HepG2 (cell line): ENCODE measurements around the gene CPNE5. TPM values are rescaled to one million over a fixed set of nuclear protein-coding genes. Genes with fewer than 3 reads are reported as not detected.

ENCODE experiments used
- ATAC-seq: fragments of 200-7000 bp; cut with Tn5 transposase; 3 replicates; pipeline ENCODE4 v1.9.1; 2020; ENCODE audit warnings: mild to moderate bottlenecking, moderate library complexity
- BruUV-seq: library from RNA; stranded (reverse); fragments of 400-500 nt; replicated peaks from 2 replicates; lab custom pipeline; 2021; lab: Mats Ljungman, UMichigan
- CTCF ChIA-PET: fragments of 300-600 bp; formaldehyde crosslinking; extraction: SDS; loops from one replicate; lab custom pipeline; 2021; ENCODE audit warnings: low total read pairs, inconsistent platforms, low intra/inter-chr PET ratio; lab: Yijun Ruan, JAX
- POLR2A ChIA-PET: fragments of 350-600 bp; sonication (Branson Sonifier 250); formaldehyde crosslinking; loops from one replicate; lab custom pipeline; 2020; ENCODE audit warnings: antibody characterized with exemption, inconsistent platforms; lab: Yijun Ruan, JAX
- DNase-seq: peaks from one replicate; pipeline ENCODE4 v3.0.0-alpha.2; 2015; ENCODE audit warnings: low spot score
- FAIRE-seq: peaks from 3 replicates; lab custom pipeline; 2011; peaks lifted over from hg19 to GRCh38; lab: Jason Lieb, UNC
- H2AFZ ChIP-seq: one replicate; pipeline ENCODE4 v1.6.1; 2011; ENCODE audit warnings: low read length, inconsistent platforms
- H3K27ac ChIP-seq: fragments of 300-600 bp; 3 replicates; pipeline ENCODE4 v1.8.0; 2011; ENCODE audit warnings: mixed run types, mild to moderate bottlenecking, mixed read lengths, low read length, inconsistent platforms; ENCODE audit not compliant: insufficient read depth; ENCODE audit errors: extremely low read length
- H3K27me3 ChIP-seq, 2 experiments: fragments of 200-600 bp in 1 of 2; 2 replicates in 1 of 2; 3 replicates in 1 of 2; pipeline versions ENCODE4 v1.6.0 to v1.8.0; 2011; ENCODE audit warnings: low read length in 2 of 2, mild to moderate bottlenecking in 2 of 2, moderate library complexity in 2 of 2, inconsistent platforms in 1 of 2; ENCODE audit not compliant: insufficient read depth in 2 of 2, control insufficient read depth in 1 of 2
- H3K36me3 ChIP-seq, 2 experiments: fragments of 200-600 bp in 1 of 2; replicated peaks in 1 of 2; 2 replicates in 1 of 2; 3 replicates in 1 of 2; pipeline versions ENCODE4 v1.5.1 to v1.8.0; 2011; ENCODE audit warnings: low read length in 2 of 2, inconsistent platforms in 1 of 2; ENCODE audit not compliant: insufficient read depth in 2 of 2, control insufficient read depth in 1 of 2
- H3K4me1 ChIP-seq: 2 replicates; pipeline ENCODE4 v1.5.1; 2012; ENCODE audit warnings: low read length, inconsistent platforms; ENCODE audit not compliant: insufficient read depth
- H3K4me2 ChIP-seq: 2 replicates; pipeline ENCODE4 v1.6.0; 2011; ENCODE audit warnings: low read depth, low read length, inconsistent platforms
- H3K4me3 ChIP-seq, 3 experiments: fragments of 200-600 bp in 1 of 3; sonication (generic), shearing (Covaris generic) in 1 of 3; replicated peaks in 1 of 3; 2 replicates each; pipeline ENCODE4 v1.5.1; 2011 to 2016; ENCODE audit warnings: low read length in 3 of 3, inconsistent platforms in 2 of 3, low read depth in 2 of 3, mild to moderate bottlenecking in 2 of 3, control low read depth in 1 of 3, mixed read lengths in 1 of 3; ENCODE audit not compliant: insufficient read depth in 1 of 3
- H3K79me2 ChIP-seq: one replicate; pipeline ENCODE4 v1.6.1; 2011; ENCODE audit warnings: low read length, inconsistent platforms; ENCODE audit not compliant: insufficient read depth
- H3K9ac ChIP-seq: 2 replicates; pipeline ENCODE4 v1.6.0; 2011; ENCODE audit warnings: mild to moderate bottlenecking, low read depth, low read length, inconsistent platforms; ENCODE audit not compliant: insufficient read depth
- H3K9me3 ChIP-seq: 2 replicates; pipeline ENCODE4 v1.5.1; 2012; ENCODE audit warnings: mild to moderate bottlenecking, low read length
- H4K20me1 ChIP-seq: 2 replicates; pipeline ENCODE4 v1.6.0; 2011; ENCODE audit warnings: inconsistent platforms, mild to moderate bottlenecking, low read length, moderate library complexity; ENCODE audit not compliant: insufficient read depth
- BCLAF1 ChIP-seq: fragments of 450-650 bp; IDR thresholded peaks from 2 replicates; pipeline ENCODE4 v1.6.1; 2017; ENCODE audit warnings: mild to moderate bottlenecking
- EP300 ChIP-seq, 3 experiments: sonication (generic) in 1 of 3; formaldehyde crosslinking in 1 of 3; IDR thresholded peaks; 2 replicates each; pipeline versions ENCODE4 v1.5.1 to v1.6.1; 2011 to 2020; ENCODE audit warnings: low read depth in 2 of 3, low read length in 2 of 3, borderline replicate concordance in 1 of 3, improper control_type of control experiment in 1 of 3, mild to moderate bottlenecking in 1 of 3, missing genetic modification reagents in 1 of 3, moderate library complexity in 1 of 3
- MXI1 ChIP-seq: IDR thresholded peaks from 3 replicates; pipeline ENCODE4 v1.6.1; 2012; ENCODE audit warnings: low read depth, low read length, inconsistent platforms, borderline replicate concordance
- NFE2L2 ChIP-seq: fragments of 150-350 bp; IDR thresholded peaks from 2 replicates; pipeline ENCODE4 v1.6.1; 2014; ENCODE audit warnings: low read length
- NFIC ChIP-seq: IDR thresholded peaks from 2 replicates; pipeline ENCODE4 v1.6.1; 2012; ENCODE audit warnings: mild to moderate bottlenecking, low read length, inconsistent platforms
- PBX3 ChIP-seq: sonication (generic); formaldehyde crosslinking; IDR thresholded peaks from 2 replicates; pipeline ENCODE4 v1.8.1; 2023; ENCODE audit warnings: missing genetic modification reagents, inconsistent platforms, borderline replicate concordance
- TBL1XR1 ChIP-seq: fragments of 150-350 bp; IDR thresholded peaks from 2 replicates; pipeline ENCODE4 v1.6.1; 2014; ENCODE audit warnings: borderline replicate concordance, low read length; ENCODE audit not compliant: partially characterized antibody
- ZFP36 ChIP-seq: fragments of 150-350 bp; IDR thresholded peaks from 2 replicates; pipeline ENCODE4 v1.6.1; 2018; ENCODE audit warnings: borderline replicate concordance, low read length, low read depth; ENCODE audit not compliant: partially characterized antibody
- ZFP36L1 ChIP-seq: sonication (generic); formaldehyde crosslinking; IDR thresholded peaks from 2 replicates; pipeline ENCODE4 v1.8.0; 2022; ENCODE audit warnings: mild to moderate bottlenecking, missing genetic modification reagents, moderate library complexity
- ZNF432 ChIP-seq: sonication (generic); formaldehyde crosslinking; IDR thresholded peaks from 2 replicates; pipeline ENCODE4 v1.5.0; 2020; ENCODE audit warnings: missing genetic modification reagents, mild to moderate bottlenecking, borderline replicate concordance
- WGBS: methylation state at CpG from one replicate; pipeline ENCODE4 v1.1.6; 2017; ENCODE audit warnings: low lambda C conversion rate; 5-methylcytosine and 5-hydroxymethylcytosine counted together
- in situ Hi-C: cut with HindIII; loops from 2 replicates; pipeline ENCODE4 v1.10.0; 2017; ENCODE audit warnings: low pct_unique_long_range_greater_than_20kb; ENCODE audit not compliant: extremely low pct_ligation_motif_present
- intact Hi-C: fragments of 100-400 bp; cut with micrococcal nuclease; formaldehyde crosslinking; loops from one replicate; pipeline ENCODE4 v1.10.0; 2022; ENCODE audit not compliant: unreplicated experiment
- polyA plus RNA-seq, 8 experiments: library from polyadenylated mRNA; depleted of rRNA in 3 of 8; stranded (reverse) in 7 of 8; unstranded in 1 of 8; fragments of >200 nt; fragmentation: Illumina TruSeq in 4 of 8; extraction: Trizol in 4 of 8; gene quantifications; 2 replicates each; pipeline versions ENCODE4 v1.2.1 to v1.2.3, GENCODE V29; 2011 to 2016; ENCODE audit warnings: low read depth in 4 of 8, missing spikeins in 1 of 8, mixed read lengths in 1 of 8; ENCODE audit not compliant: insufficient read depth in 1 of 8
- total RNA-seq, 5 experiments: library from RNA; depleted of rRNA; stranded (reverse); fragments of >200 nt; fragmentation: Illumina TruSeq; extraction: Trizol; gene quantifications; 2 replicates each; pipeline ENCODE4 v1.2.3, GENCODE V29; 2016; ENCODE audit warnings: low read depth in 1 of 5
- TF ChIP-seq, protein P1 (sequence below): sonication (generic); formaldehyde crosslinking; IDR thresholded peaks from 2 replicates; pipeline ENCODE4 v1.4.0; 2020; ENCODE audit warnings: mild to moderate bottlenecking, missing genetic modification reagents

CPNE5 gene
- total and polyA plus RNA-seq, 2 of the 13 experiments (the other 11 are each of a cell fraction or from before 2014, with no cell fraction given): 0.16 TPM; not detected in 1

DNA sequence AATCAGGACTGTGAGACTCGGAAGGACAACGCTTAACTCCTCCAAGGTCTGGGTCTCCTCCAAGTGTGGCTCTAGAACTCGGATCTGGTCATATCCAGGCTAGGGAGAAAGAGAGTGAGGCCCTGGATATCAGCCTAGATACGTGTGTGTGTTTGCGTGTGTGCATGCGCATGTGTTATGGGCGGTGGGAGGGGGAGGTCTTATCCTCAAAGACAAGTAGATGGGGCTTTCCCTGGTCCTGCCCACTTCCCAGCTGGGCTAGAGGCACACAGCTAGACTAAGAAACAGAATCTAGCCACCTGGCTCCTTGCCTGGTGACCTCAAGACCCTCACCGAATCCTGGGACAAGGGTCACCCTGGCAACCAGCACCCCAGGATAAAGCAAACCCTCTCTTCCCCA is 13.2 kb downstream of the CPNE5 start:
- Histone ChIP-seq H3K4me2 (peak overlapping the region; percentile 16; the same call in 1 of the 2 replicates), H3K4me1 (peaks cover 100% of the 10 kb centered on the region), H4K20me1 (no peaks in the 10 kb centered on the region), H3K79me2 (no peaks in the 10 kb centered on the region), H3K27me3 (peaks cover 12 to 52% of the 10 kb centered on the region in 2 experiments; a peak in 4 of 5 replicates), H3K27ac (no peak overlapping the region), H3K36me3 (no peaks in the 10 kb centered on the region), H3K9ac (no peak overlapping the region), H3K4me3 (no peak overlapping the region), H2AFZ (no peak overlapping the region), H3K9me3 (no peaks in the 10 kb centered on the region)
- FAIRE-seq: no peak
- ATAC-seq: no peak
- CTCF ChIA-PET: no interaction called here
- in situ Hi-C loops: no loop called here
- intact Hi-C loops: no loop called here
- no TSS peak for BruUV-seq
- POLR2A ChIA-PET: no interaction called here
- WGBS: 47% methylated on average over 8 of the region's 8 CpGs
- DNase-seq: no peak
- TF ChIP-seq BCLAF1 (no peak), TBL1XR1 (no peak), ZNF432 (CRISPR knock-in tag) (no peak), PBX3 (CRISPR knock-in tag) (no peak), ZFP36 (no peak), MXI1 (no peak), EP300 (IDR thresholded peaks at IDR 0.05; ENCODE audit: low read depth in 2 of 2, low read length in 2 of 2) (no peak), EP300 (CRISPR knock-in tag; IDR thresholded peaks at IDR 0.05; ENCODE audit: borderline replicate concordance) (no peak), NFE2L2 (no peak), NFIC (no peak), ZFP36L1 (CRISPR knock-in tag) (no peak)
- TF ChIP-seq, protein P1, sequence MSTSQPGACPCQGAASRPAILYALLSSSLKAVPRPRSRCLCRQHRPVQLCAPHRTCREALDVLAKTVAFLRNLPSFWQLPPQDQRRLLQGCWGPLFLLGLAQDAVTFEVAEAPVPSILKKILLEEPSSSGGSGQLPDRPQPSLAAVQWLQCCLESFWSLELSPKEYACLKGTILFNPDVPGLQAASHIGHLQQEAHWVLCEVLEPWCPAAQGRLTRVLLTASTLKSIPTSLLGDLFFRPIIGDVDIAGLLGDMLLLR (CRISPR knock-in tag): no peak
